ENCODE data around the gene CEP164.
"Not testable (repeated sequence)": the region's sequence is repeated elsewhere in the genome, so short reads cannot be mapped to it uniquely, and the experiment has no call there.

Gene CEP164

GRCh38 chr11:117309310-117309709 lies 18.3 kb upstream of the CEP164 start:
- DNase-seq: no peak

GRCh38 chr11:117313091-117313490 lies 14.6 kb upstream of the CEP164 start:
- DNase-seq: no peak

GRCh38 chr11:117313828-117314768 lies 13.6 kb upstream of the CEP164 start:
- DNase-seq: no peak

GRCh38 chr11:117314840-117315239 lies 12.8 kb upstream of the CEP164 start:
- DNase-seq: no peak

- no peak for DNase-seq
These were observed 12.1 kb upstream of the CEP164 start for GRCh38 chr11:117315285-117316196.

- DNase-seq: peak; percentile 55
These were observed 11.3 kb upstream of the CEP164 start, which contains the start of gene BACE1 for GRCh38 chr11:117316197-117316961. TSS of gene BACE1 (minus strand) at chr11:117316256. CDS start at chr11:117315795, 461 bp downstream.

GRCh38 chr11:117318738-117319137 lies 8.9 kb upstream of the CEP164 start:
- no peak for DNase-seq

- DNase-seq: no peak
These were observed 8.3 kb upstream of the CEP164 start for GRCh38 chr11:117319214-117319840.

- not testable (repeated sequence) for DNase-seq
These were observed 443 bp upstream of the CEP164 start for GRCh38 chr11:117327255-117327566.

GRCh38 chr11:117328375-117329010 lies 839 bp downstream of the CEP164 start:
- DNase-seq: no peak

GRCh38 chr11:117332843-117333242 lies 5.2 kb downstream of the CEP164 start:
- DNase-seq: no peak

- DNase-seq: no peak
These were observed 6.3 kb downstream of the CEP164 start for GRCh38 chr11:117333917-117334316.

- no peak for DNase-seq
These were observed 7.2 kb downstream of the CEP164 start for GRCh38 chr11:117334896-117335295.

GRCh38 chr11:117335399-117335798 lies 7.7 kb downstream of the CEP164 start:
- no peak for DNase-seq

- DNase-seq: no peak
These were observed 9.4 kb downstream of the CEP164 start for GRCh38 chr11:117337076-117337475.

- DNase-seq: no peak
These were observed 17.4 kb downstream of the CEP164 start for GRCh38 chr11:117345039-117345438.

GRCh38 chr11:117354550-117354949 lies 26.9 kb downstream of the CEP164 start:
- no peak for DNase-seq

- DNase-seq: no peak
These were observed 28.7 kb downstream of the CEP164 start for GRCh38 chr11:117356126-117356890.

- no peak for DNase-seq
These were observed 33.8 kb downstream of the CEP164 start for GRCh38 chr11:117361432-117361831.

- no peak for DNase-seq
These were observed 38.6 kb downstream of the CEP164 start for GRCh38 chr11:117366248-117366647.

- no peak for DNase-seq
These were observed 39.2 kb downstream of the CEP164 start for GRCh38 chr11:117366875-117367274.
